Panc1 (cell line): ENCODE data around the gene WDR93.

ENCODE experiments used
- POLR2AphosphoS5 ChIP-seq: IDR thresholded peaks from 2 replicates; pipeline ENCODE4 v1.6.1; 2012; ENCODE audit warnings: mild to moderate bottlenecking, low read depth, low read length, moderate library complexity
- TCF7L2 ChIP-seq: IDR thresholded peaks from 2 replicates; pipeline ENCODE4 v1.6.1; 2011; ENCODE audit warnings: mild to moderate bottlenecking, low read depth, low read length, inconsistent platforms
- TF ChIP-seq, protein P1 (sequence below): fragments of 450-650 bp; IDR thresholded peaks from 2 replicates; pipeline ENCODE4 v1.5.1; 2017; ENCODE audit warnings: mild to moderate bottlenecking
- TF ChIP-seq, protein P2 (sequence below), 2 experiments: IDR thresholded peaks; 2 replicates each; pipeline ENCODE4 v1.6.1; 2011 to 2012; ENCODE audit warnings: low read depth in 2 of 2, control low read depth in 1 of 2, low read length in 1 of 2, mild to moderate bottlenecking in 1 of 2, moderate library complexity in 1 of 2; ENCODE audit not compliant: insufficient read depth in 1 of 2

- TF ChIP-seq, protein P1, sequence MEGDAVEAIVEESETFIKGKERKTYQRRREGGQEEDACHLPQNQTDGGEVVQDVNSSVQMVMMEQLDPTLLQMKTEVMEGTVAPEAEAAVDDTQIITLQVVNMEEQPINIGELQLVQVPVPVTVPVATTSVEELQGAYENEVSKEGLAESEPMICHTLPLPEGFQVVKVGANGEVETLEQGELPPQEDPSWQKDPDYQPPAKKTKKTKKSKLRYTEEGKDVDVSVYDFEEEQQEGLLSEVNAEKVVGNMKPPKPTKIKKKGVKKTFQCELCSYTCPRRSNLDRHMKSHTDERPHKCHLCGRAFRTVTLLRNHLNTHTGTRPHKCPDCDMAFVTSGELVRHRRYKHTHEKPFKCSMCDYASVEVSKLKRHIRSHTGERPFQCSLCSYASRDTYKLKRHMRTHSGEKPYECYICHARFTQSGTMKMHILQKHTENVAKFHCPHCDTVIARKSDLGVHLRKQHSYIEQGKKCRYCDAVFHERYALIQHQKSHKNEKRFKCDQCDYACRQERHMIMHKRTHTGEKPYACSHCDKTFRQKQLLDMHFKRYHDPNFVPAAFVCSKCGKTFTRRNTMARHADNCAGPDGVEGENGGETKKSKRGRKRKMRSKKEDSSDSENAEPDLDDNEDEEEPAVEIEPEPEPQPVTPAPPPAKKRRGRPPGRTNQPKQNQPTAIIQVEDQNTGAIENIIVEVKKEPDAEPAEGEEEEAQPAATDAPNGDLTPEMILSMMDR: no peak
- TF ChIP-seq POLR2AphosphoS5: no peak
- no peak for TF ChIP-seq TCF7L2
- TF ChIP-seq, protein P2, sequence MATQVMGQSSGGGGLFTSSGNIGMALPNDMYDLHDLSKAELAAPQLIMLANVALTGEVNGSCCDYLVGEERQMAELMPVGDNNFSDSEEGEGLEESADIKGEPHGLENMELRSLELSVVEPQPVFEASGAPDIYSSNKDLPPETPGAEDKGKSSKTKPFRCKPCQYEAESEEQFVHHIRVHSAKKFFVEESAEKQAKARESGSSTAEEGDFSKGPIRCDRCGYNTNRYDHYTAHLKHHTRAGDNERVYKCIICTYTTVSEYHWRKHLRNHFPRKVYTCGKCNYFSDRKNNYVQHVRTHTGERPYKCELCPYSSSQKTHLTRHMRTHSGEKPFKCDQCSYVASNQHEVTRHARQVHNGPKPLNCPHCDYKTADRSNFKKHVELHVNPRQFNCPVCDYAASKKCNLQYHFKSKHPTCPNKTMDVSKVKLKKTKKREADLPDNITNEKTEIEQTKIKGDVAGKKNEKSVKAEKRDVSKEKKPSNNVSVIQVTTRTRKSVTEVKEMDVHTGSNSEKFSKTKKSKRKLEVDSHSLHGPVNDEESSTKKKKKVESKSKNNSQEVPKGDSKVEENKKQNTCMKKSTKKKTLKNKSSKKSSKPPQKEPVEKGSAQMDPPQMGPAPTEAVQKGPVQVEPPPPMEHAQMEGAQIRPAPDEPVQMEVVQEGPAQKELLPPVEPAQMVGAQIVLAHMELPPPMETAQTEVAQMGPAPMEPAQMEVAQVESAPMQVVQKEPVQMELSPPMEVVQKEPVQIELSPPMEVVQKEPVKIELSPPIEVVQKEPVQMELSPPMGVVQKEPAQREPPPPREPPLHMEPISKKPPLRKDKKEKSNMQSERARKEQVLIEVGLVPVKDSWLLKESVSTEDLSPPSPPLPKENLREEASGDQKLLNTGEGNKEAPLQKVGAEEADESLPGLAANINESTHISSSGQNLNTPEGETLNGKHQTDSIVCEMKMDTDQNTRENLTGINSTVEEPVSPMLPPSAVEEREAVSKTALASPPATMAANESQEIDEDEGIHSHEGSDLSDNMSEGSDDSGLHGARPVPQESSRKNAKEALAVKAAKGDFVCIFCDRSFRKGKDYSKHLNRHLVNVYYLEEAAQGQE (IDR thresholded peaks at IDR 0.05; ENCODE audit: insufficient read depth in 1 of 2, low read depth in 2 of 2, low read length in 1 of 2): no peak
Measured at GRCh38 chr15:89669941-89670340, 20.7 kb upstream of the WDR93 start.
